Uterus (tissue), 2 donors: ENCODE results near the gene RSL1D1.

Source experiments
- CTCF ChIP-seq, 4 experiments: fragments of 200-600 bp in 2 of 4; fragments of 450-650 bp in 2 of 4; sonication (generic) in 2 of 4; IDR thresholded peaks; one replicate each; pipeline ENCODE4 v1.5.1; 2016 to 2019; ENCODE audit warnings: antibody characterized with exemption in 4 of 4, mild to moderate bottlenecking in 2 of 4, moderate library complexity in 1 of 4
- POLR2A ChIP-seq, 2 donors: fragments of 450-650 bp; IDR thresholded peaks; one replicate each; pipeline ENCODE4 v1.6.1; 2016; ENCODE audit warnings: antibody characterized with exemption in 2 of 2, mild to moderate bottlenecking in 1 of 2, moderate library complexity in 1 of 2

DNA sequence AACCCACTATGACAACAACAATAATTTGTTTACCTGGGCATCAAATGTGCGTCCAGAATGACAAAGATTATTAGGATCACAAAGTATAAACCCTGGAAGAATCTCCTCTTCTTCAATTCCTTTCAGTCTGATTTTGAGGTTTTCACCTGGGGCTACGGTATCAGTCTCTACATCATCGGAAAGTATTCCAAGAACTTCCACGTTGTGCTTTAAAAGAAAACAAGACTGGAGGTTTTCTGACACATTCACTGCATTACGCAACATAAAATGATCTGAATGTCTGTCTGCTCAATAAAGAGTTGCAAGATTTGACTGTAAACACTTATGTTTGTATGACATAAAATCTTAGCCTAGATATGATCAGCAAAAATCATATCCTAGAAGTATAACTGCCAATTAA, 26.0 kb upstream of the RSL1D1 start:
- no peak for TF ChIP-seq POLR2A (IDR thresholded peaks at IDR 0.05)
- TF ChIP-seq CTCF (IDR thresholded peaks at IDR 0.05): no peak
